CD14-positive monocyte (primary cell): Measurements from ENCODE around the gene RNF157. TPM values are rescaled to one million over a fixed set of nuclear protein-coding genes. Genes with fewer than 3 reads are reported as not detected.

ENCODE experiments used
- DNase-seq, 3 donors: peaks; one replicate each; pipeline ENCODE4 v3.0.0-alpha.2; 2011 to 2022
- H2AFZ ChIP-seq: 2 replicates; pipeline ENCODE4 v1.6.0; 2012; ENCODE audit warnings: mild to moderate bottlenecking, low read depth, low read length, inconsistent platforms; ENCODE audit not compliant: insufficient read depth, poor library complexity, severe bottlenecking
- H3K27ac ChIP-seq, 2 donors: 1 replicate in 1 of 2; 2 replicates in 1 of 2; pipeline ENCODE4 v1.5.1; 2012 to 2013; ENCODE audit warnings: low read length in 2 of 2, control low read depth in 1 of 2, inconsistent platforms in 1 of 2, low read depth in 1 of 2, mild to moderate bottlenecking in 1 of 2
- H3K27me3 ChIP-seq, 2 donors: one replicate each; pipeline versions ENCODE4 v1.6.0 to v1.6.1; 2011 to 2013; ENCODE audit warnings: low read length in 2 of 2; ENCODE audit not compliant: control insufficient read depth in 2 of 2, insufficient read depth in 2 of 2
- H3K36me3 ChIP-seq, 2 donors: replicated peaks in 1 of 2; 1 replicate in 1 of 2; 2 replicates in 1 of 2; pipeline versions ENCODE4 v1.5.1 to v1.6.1; 2012 to 2013; ENCODE audit warnings: low read length in 2 of 2, control low read depth in 1 of 2, inconsistent platforms in 1 of 2, mild to moderate bottlenecking in 1 of 2; ENCODE audit not compliant: insufficient read depth in 2 of 2, control insufficient read depth in 1 of 2
- H3K4me1 ChIP-seq, 2 donors: 1 replicate in 1 of 2; 2 replicates in 1 of 2; pipeline versions ENCODE4 v1.5.1 to v1.6.1; 2012 to 2013; ENCODE audit warnings: low read length in 2 of 2, control low read depth in 1 of 2, inconsistent platforms in 1 of 2, mild to moderate bottlenecking in 1 of 2, moderate library complexity in 1 of 2; ENCODE audit not compliant: insufficient read depth in 2 of 2, control insufficient read depth in 1 of 2
- H3K4me2 ChIP-seq: replicated peaks from 2 replicates; pipeline ENCODE3; 2012; ENCODE audit warnings: low read length, moderate library complexity, mild to moderate bottlenecking; ENCODE audit not compliant: poor library complexity, severe bottlenecking; ENCODE audit errors: extremely low read depth
- H3K4me3 ChIP-seq, 3 experiments: fragments of 200-600 bp in 1 of 3; sonication (generic) in 1 of 3; replicated peaks in 1 of 3; 1 replicate in 2 of 3; 2 replicates in 1 of 3; pipeline ENCODE4 v1.5.1; 2011 to 2013; ENCODE audit warnings: low read length in 3 of 3, mild to moderate bottlenecking in 3 of 3, control low read depth in 2 of 3, low read depth in 2 of 3, inconsistent platforms in 1 of 3, moderate library complexity in 1 of 3
- H3K79me2 ChIP-seq: 2 replicates; pipeline ENCODE4 v1.6.0; 2012; ENCODE audit warnings: mild to moderate bottlenecking, control low read depth, inconsistent platforms, low read length, moderate library complexity; ENCODE audit not compliant: insufficient read depth
- H3K9ac ChIP-seq: 2 replicates; pipeline ENCODE4 v1.6.0; 2017; ENCODE audit warnings: low read length, mild to moderate bottlenecking; ENCODE audit not compliant: insufficient read depth, poor library complexity, severe bottlenecking
- H3K9me3 ChIP-seq, 2 donors: replicated peaks in 1 of 2; 1 replicate in 1 of 2; 2 replicates in 1 of 2; pipeline versions ENCODE4 v1.5.1 to v1.6.1; 2012 to 2013; ENCODE audit warnings: low read length in 2 of 2, control low read depth in 1 of 2; ENCODE audit not compliant: control insufficient read depth in 1 of 2, insufficient read depth in 1 of 2
- H4K20me1 ChIP-seq: 2 replicates; pipeline ENCODE4 v1.6.0; 2012; ENCODE audit warnings: mild to moderate bottlenecking, low read length, control low read depth, moderate library complexity; ENCODE audit not compliant: insufficient read depth
- H3K27ac Mint-ChIP-seq, 7 donors: one replicate each; pipeline ENCODE4 v1.8.0; 2020; ENCODE audit warnings: mild to moderate bottlenecking in 7 of 7, mixed read lengths in 7 of 7, moderate library complexity in 6 of 7, inconsistent platforms in 2 of 7
- H3K27me3 Mint-ChIP-seq, 3 donors: one replicate each; pipeline ENCODE4 v1.8.0; 2021 to 2022; ENCODE audit warnings: low read depth in 3 of 3, mild to moderate bottlenecking in 3 of 3, mixed read lengths in 3 of 3, moderate library complexity in 3 of 3, inconsistent platforms in 1 of 3
- H3K36me3 Mint-ChIP-seq, 2 donors: one replicate each; pipeline ENCODE4 v1.8.0; 2020; ENCODE audit warnings: mixed read lengths in 2 of 2, inconsistent platforms in 1 of 2, mild to moderate bottlenecking in 1 of 2
- H3K4me1 Mint-ChIP-seq: one replicate; pipeline ENCODE4 v1.8.0; 2020; ENCODE audit warnings: mild to moderate bottlenecking, mixed read lengths
- H3K4me3 Mint-ChIP-seq, 2 donors: one replicate each; pipeline ENCODE4 v1.8.0; 2020; ENCODE audit warnings: mild to moderate bottlenecking in 2 of 2, mixed read lengths in 2 of 2, moderate library complexity in 1 of 2
- H3K9me3 Mint-ChIP-seq, 7 donors: one replicate each; pipeline ENCODE4 v1.8.0; 2020 to 2022; ENCODE audit warnings: mixed read lengths in 7 of 7, mild to moderate bottlenecking in 6 of 7, moderate library complexity in 6 of 7, inconsistent platforms in 2 of 7
- CTCF ChIP-seq: fragments of 200-600 bp; IDR thresholded peaks from one replicate; pipeline ENCODE4 v1.8.0; 2022; ENCODE audit warnings: antibody characterized with exemption, mild to moderate bottlenecking
- WGBS: methylation state at CpG from one replicate; pipeline ENCODE4 v1.1.5; 2013; ENCODE audit warnings: missing lambda C conversion rate; ENCODE audit not compliant: insufficient coverage; 5-methylcytosine and 5-hydroxymethylcytosine counted together
- intact Hi-C, 2 donors: fragments of 100-400 bp; cut with micrococcal nuclease; formaldehyde crosslinking; loops; one replicate each; pipeline versions ENCODE4 v1.15.0 to v1.15.1; 2023
- polyA plus RNA-seq, 3 donors: library from polyadenylated mRNA; depleted of rRNA in 1 of 3; unstranded in 2 of 3; stranded (reverse) in 1 of 3; fragments of 300-500 nt in 2 of 3; fragments of >200 nt in 1 of 3; fragmentation: Illumina TruSeq in 2 of 3; gene quantifications; 1 replicate in 2 of 3; 2 replicates in 1 of 3; pipeline ENCODE4 v1.2.3, GENCODE V29; 2012 to 2021

Gene RNF157
- polyA plus RNA-seq, 3 donors: 0.03 TPM; not detected in 2

- Mint-ChIP-seq H3K36me3 (no peaks in the 10 kb centered on the region), H3K9me3 (no peaks in the 10 kb centered on the region), H3K27ac (no peak overlapping the region), H3K4me1 (peaks cover 7% of the 10 kb centered on the region), H3K27me3 (peaks cover 1 to 6% (median 3%) of the 10 kb centered on the region in 3 donors), H3K4me3 (no peak overlapping the region)
- H4K20me1 ChIP-seq: no peaks in the 10 kb centered on the region
- H3K4me3 ChIP-seq: no peak overlapping the region
- no peaks in the 10 kb centered on the region for H3K79me2 ChIP-seq
- DNase-seq: no peak
- no peaks in the 10 kb centered on the region for H3K27me3 ChIP-seq
- no peaks in the 10 kb centered on the region for H3K36me3 ChIP-seq
- H3K9me3 ChIP-seq: no peaks in the 10 kb centered on the region
- intact Hi-C loops: loop anchor here in 1 of 2 donors (5.0 kb wide), 1 partner anchor 55 kb away; no protein-coding TSS in a partner anchor
- no peak overlapping the region for H3K9ac ChIP-seq
- no peak overlapping the region for H2AFZ ChIP-seq
- H3K4me1 ChIP-seq: peaks cover 0 to 5% of the 10 kb centered on the region in 2 donors
- H3K27ac ChIP-seq: no peak overlapping the region
- WGBS: 95% methylated on average over 31 of the region's 34 CpGs
- TF ChIP-seq CTCF: no peak
- no peak overlapping the region for H3K4me2 ChIP-seq
These were observed 63.4 kb downstream of the RNF157 start for GRCh38 chr17:76176701-76177574.

GRCh38 chr17:76174037-76174436 lies 66.3 kb downstream of the RNF157 start:
- no peak overlapping the region for H3K27ac Mint-ChIP-seq

More at GRCh38 chr17:76174037-76174436, 66.3 kb downstream of the RNF157 start:
- H2AFZ ChIP-seq: no peak overlapping the region
- no peak overlapping the region for H3K4me3 ChIP-seq
- no peaks in the 10 kb centered on the region for H3K9me3 ChIP-seq
- TF ChIP-seq CTCF: no peak
- intact Hi-C loops: no loop called here
- no peak overlapping the region for H3K4me3 Mint-ChIP-seq
- H3K4me1 ChIP-seq: no peaks in the 10 kb centered on the region
- no peaks in the 10 kb centered on the region for H3K27me3 ChIP-seq
- no peak overlapping the region for H3K9ac ChIP-seq
- no peaks in the 10 kb centered on the region for H3K9me3 Mint-ChIP-seq
- H3K4me2 ChIP-seq: no peak overlapping the region
- no CpG with 5 or more reads among the region's 9 CpGs for WGBS
- H3K36me3 ChIP-seq: no peaks in the 10 kb centered on the region
- H3K27ac ChIP-seq: no peak overlapping the region
- peaks cover 1 to 5% (median 2%) of the 10 kb centered on the region in 3 donors for H3K27me3 Mint-ChIP-seq
- no peaks in the 10 kb centered on the region for H4K20me1 ChIP-seq
- H3K4me1 Mint-ChIP-seq: peaks cover under 1% of the 10 kb centered on the region
- no peak for DNase-seq
- no peaks in the 10 kb centered on the region for H3K79me2 ChIP-seq
- no peaks in the 10 kb centered on the region for H3K36me3 Mint-ChIP-seq
